GM18951 (cell line): ENCODE data around the gene OR5H1.

ENCODE experiments used
- POLR2A ChIP-seq: IDR thresholded peaks from 4 replicates; pipeline ENCODE4 v1.6.1; 2011; ENCODE audit warnings: mild to moderate bottlenecking; ENCODE audit not compliant: insufficient read length, insufficient read depth; ENCODE audit errors: extremely low read depth
- in situ Hi-C: fragments of 300-500 bp; cut with MboI; formaldehyde crosslinking; loops from one replicate; pipeline ENCODE4 v1.12.0; 2022; ENCODE audit warnings: low sequenced_read_pairs, mixed read lengths, inconsistent platforms; ENCODE audit not compliant: unreplicated experiment

Gene OR5H1

DNA sequence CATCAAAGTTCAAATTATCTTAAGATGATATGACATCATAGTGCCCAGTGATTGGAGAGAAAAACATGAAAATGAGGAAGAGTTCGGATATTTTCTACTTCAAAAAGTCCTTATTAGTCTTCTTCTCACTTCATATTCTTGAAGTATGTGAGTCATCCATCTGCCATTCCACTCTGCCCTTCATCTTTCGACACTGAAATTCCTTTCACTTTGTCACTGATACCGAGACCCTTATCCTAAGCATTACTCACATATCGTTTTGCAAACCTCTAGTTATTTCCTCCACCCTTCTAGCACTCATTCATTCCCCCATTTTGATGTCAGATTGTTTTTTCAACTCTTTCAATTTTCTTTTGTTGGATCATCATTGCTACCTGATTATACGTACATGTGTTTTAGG, 20.7 kb downstream of the OR5H1 start:
- TF ChIP-seq POLR2A = no peak
- in situ Hi-C loops = no loop called here

DNA sequence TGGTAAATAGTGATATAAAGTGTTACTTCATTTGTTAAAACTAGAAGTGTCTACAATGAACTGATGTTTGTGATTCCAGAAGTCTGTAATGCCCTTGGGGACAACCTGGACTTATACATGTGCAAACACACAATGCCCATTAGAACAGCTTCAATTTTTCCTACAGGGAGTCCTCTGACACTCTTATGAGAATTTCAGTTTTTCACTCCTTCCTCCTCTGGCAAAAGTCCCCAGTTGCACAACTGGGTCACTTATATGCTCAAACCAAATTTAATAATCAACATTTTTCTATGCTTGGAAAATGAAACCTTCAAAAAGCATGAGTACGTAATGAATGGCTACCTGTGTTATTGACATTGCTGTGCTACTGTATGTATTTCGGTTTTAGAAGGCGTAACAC, 35.9 kb downstream of the OR5H1 start, which contains the start of gene OR5H15:
OR5H15 (plus strand) TSS at position 301 of the 400 bp plus-strand sequence. CDS start 2,004 bp downstream, outside the sequence.
- in situ Hi-C loops = no loop called here
- TF ChIP-seq POLR2A = no peak

DNA sequence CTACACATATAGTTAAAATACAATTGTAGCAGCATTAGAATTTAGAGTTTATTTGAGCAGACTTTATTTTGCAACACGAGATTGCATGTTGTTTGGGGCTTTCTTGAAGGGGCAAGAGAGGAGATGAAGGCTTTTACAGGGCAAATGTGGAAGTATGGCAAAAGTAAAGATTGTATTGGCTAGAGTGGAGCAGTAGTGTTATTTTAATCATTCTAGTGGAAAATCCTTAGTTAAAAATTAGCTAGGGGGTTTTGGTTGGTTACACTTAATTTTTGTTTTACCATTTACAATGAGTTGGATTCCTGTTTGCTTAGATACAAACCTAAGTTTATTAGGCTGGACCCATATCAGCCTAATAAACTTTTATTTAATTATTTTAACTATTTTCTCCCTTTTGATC, 40.5 kb downstream of the OR5H1 start:
- in situ Hi-C loops = no loop called here
- TF ChIP-seq POLR2A = no peak

DNA sequence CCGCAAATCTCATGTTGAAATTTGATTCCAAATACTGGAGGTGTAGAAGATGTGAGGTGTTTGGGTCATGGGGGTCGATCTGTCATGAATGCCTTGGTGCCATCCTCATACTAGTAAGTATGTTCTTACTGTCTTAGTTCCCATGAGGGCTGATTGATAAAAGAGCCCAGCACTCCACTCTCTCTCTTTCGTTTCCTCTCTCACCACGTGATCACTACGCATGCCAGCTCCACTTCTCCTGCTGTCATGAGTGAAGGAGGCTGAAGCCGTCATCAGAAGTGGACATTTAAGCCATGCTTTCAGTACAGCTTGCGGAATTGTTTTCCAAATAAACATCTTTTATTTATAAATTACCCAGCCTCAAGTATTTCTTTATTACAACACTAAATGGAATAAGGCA, 42.1 kb downstream of the OR5H1 start:
- TF ChIP-seq POLR2A = no peak
- in situ Hi-C loops = no loop called here

DNA sequence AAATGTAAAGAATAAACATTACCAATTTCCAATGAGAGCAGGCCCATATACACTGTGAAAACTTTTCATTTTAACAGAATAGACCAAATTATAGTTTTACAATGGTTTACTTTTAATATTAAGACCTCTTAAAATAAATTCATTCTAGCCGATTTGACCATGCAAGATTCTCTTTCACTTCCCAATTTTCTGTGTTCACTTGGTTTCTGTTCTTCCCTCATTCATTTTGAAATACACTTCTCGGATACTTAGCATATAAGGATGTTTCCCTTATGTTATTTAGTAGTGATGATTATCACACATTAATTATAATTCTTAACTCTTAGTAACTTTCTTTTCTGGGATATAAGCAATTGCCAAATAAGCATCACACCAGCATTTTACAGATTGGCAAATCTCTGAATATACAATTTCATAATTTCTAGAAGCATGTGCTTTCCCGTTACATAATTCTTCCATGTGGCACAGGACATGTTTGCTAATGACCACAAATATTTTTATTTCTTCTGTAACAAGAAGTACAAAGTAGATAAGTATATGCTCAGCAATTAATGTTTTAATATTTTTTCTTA, 49.9 kb downstream of the OR5H1 start:
- TF ChIP-seq POLR2A = no peak
- in situ Hi-C loops = loop anchor here (10.0 kb wide), 1 partner anchor 144 kb away; no protein-coding TSS in a partner anchor

DNA sequence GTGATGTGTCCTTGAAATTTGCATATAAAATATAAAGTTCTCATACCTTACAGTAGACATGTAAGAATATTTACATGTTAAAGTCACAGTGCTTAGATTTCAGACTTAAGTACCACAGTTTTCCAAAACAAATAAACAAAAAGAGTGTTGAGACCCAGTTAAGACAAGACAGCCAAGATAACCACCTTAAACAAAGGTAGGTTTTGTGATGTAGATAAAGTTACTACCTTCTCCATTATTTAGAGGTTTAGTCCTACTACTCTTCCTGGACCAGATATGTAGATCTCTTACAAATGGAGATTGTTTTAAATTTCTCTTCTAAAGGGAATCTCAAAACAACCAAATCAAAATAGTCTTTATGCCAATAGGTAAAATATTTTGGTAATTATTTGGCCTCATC, 51.7 kb downstream of the OR5H1 start:
- in situ Hi-C loops = loop anchor here (10.0 kb wide), 1 partner anchor 143 kb away; no protein-coding TSS in a partner anchor
- no peak for TF ChIP-seq POLR2A

DNA sequence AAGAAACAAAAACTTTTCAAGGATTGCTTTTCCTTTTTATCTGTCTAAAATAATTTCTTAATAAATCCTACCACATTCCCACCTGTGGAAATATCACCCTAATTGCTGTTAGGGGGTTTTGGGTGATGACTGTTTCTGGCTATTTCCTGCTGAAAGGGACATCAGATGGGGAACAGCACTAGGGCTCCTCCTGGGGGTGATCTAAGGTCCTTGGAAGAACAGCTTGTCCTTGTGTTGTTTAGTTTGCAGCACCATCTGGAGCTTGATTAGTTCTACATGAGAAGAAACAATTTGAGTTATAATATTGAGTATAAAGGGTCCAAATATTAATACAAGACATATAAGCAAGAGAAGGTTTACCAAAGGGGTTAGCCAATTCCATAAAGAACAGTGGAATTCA, 54.7 kb downstream of the OR5H1 start:
- in situ Hi-C loops = loop anchor here (10.0 kb wide), 1 partner anchor 140 kb away; no protein-coding TSS in a partner anchor

More for the DNA sequence above, 54.7 kb downstream of the OR5H1 start:
- TF ChIP-seq POLR2A = no peak
